NCI-H446 treated with DMSO at 0.1 percent for 48 hours (cell line): ENCODE results near the gene CAPN9.
"Not testable (repeated sequence)": the region's sequence is repeated elsewhere in the genome, so short reads cannot be mapped to it uniquely, and the experiment has no call there.

ENCODE experiments used
- DNase-seq: peaks from one replicate; lab custom pipeline; 2025; lab: John Stamatoyannopoulos, UW

The CAPN9 gene, protein sequence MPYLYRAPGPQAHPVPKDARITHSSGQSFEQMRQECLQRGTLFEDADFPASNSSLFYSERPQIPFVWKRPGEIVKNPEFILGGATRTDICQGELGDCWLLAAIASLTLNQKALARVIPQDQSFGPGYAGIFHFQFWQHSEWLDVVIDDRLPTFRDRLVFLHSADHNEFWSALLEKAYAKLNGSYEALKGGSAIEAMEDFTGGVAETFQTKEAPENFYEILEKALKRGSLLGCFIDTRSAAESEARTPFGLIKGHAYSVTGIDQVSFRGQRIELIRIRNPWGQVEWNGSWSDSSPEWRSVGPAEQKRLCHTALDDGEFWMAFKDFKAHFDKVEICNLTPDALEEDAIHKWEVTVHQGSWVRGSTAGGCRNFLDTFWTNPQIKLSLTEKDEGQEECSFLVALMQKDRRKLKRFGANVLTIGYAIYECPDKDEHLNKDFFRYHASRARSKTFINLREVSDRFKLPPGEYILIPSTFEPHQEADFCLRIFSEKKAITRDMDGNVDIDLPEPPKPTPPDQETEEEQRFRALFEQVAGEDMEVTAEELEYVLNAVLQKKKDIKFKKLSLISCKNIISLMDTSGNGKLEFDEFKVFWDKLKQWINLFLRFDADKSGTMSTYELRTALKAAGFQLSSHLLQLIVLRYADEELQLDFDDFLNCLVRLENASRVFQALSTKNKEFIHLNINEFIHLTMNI

GRCh38 chr1:230747127-230747730, at the start of gene CAPN9:
Gene CAPN9 (plus strand): TSS chr1:230747388. CDS start chr1:230747497, 109 bp downstream.
- no peak for DNase-seq

GRCh38 chr1:230698130-230698529, 49.1 kb upstream of the CAPN9 start:
- DNase-seq: no peak

DNA sequence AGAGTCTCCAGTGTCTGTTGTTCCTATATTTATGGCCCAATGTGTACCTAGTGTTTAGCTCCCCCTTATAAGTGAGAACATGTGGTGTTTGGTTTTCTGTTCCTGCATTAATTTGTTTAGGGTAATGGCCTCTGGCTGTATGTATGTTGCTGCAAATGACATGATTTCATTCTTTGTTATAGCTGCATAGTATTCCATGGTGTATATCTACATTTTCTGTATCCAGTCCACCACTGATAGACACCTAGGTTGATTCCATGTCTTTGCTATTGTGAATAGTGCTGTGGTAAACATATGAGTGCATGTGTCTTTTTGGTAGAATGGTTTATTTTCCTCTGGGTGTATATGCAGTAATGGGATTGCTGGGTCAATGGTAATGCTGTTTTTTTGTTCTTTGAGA, 48.2 kb upstream of the CAPN9 start:
- not testable (repeated sequence) for DNase-seq

DNA sequence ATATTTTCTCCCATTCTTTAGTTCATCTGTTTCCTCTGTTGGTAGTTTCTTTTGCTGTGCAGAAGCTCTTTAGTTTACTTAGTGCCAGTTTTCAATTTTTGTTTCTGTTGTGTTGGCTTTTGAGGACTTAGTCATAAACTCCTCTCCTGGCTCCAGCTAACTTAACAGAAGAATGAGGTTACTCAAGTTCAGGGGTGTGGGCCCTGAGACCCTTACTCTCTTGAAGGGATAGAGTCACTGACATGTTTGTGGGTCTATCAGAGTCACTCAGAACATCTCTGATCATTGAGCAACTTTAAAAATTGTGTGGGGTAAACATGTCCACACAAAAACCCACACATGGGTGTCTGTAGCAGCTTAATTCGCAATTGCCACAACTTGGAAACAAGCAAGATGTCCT, 47.5 kb upstream of the CAPN9 start:
- DNase-seq: no peak

- DNase-seq: no peak
Measured at GRCh38 chr1:230700132-230700531, 47.1 kb upstream of the CAPN9 start.

- no peak for DNase-seq
Measured at GRCh38 chr1:230701434-230701833, 45.8 kb upstream of the CAPN9 start.

DNA sequence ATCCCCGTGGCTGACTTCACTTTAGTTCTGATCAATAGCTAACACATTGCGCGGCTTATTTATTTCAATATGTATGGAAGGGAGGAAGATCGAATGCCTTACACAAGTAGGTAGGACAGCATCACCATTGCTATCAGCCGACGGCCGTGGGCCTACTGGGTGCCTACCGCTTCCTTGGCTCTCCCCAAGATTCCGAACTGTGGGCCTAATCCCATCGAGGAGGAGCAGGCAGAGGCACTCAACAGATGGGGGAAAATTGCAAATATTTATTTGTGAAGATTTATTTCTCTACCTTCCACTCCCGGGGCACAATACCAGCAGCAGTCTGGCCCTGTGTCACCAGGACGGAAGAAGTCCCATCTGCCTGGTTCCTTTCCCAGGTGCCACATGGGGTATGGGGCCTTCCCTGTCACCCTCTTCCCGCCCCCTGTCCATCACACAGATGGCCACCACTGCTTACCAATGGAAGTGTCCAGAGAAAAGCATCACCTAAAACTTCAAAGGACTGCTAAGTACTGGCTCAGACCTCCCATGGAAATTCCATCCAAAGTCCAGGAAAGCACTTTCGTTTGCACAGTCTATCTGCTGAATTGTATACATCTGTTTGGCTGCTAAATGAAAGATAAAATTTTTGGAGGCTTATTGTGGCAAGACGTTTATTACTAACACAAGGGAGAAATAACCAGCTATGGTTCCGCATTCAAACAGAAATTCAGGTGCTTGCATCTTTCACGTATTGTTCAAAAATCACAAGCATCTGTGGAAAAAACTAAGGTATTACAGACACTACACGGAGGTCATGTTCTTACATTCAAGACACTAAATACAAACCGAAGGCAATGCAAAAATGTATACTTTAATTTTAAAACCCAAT, 45.1 kb upstream of the CAPN9 start:
- DNase-seq: no peak

DNA sequence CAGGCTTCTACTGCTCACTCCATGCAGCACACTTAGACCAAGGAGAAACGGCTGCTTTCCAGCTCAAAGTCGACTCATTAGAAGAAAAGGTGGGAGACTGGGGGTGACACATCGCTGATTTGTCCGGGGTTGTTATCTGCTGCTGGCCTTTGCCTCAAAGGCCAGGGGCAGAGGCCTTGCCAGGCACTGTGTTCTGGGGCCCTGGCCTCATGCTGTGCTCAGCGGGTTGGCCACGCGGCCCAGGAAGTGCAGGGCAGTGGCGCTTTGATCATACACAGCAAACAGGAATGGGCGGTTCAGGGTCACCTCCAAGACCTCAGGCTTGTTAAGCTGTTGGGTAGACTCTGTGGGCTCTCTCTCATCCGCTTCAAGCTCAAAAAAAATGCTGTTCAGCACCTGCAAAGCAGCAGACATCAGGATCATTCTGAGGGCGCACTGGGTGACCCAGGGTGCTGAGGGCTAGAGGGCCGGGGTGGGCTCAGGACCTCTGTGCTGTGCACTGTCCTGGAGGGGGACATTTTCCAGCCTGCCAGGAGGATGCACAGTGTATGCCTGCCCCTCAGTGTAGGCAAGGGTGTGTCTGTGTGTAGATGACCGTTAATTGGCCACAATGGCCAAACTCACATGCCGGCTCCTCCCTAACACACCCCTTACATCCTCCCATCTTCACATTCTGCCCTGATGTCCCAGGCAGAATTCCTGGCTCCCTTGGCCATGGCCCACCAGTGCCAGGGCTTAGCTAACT, 44.1 kb upstream of the CAPN9 start:
- no peak for DNase-seq

- DNase-seq: no peak
Measured at GRCh38 chr1:230703679-230704385, 43.4 kb upstream of the CAPN9 start.

- no peak for DNase-seq
Measured at GRCh38 chr1:230704830-230705229, 42.4 kb upstream of the CAPN9 start.

DNA sequence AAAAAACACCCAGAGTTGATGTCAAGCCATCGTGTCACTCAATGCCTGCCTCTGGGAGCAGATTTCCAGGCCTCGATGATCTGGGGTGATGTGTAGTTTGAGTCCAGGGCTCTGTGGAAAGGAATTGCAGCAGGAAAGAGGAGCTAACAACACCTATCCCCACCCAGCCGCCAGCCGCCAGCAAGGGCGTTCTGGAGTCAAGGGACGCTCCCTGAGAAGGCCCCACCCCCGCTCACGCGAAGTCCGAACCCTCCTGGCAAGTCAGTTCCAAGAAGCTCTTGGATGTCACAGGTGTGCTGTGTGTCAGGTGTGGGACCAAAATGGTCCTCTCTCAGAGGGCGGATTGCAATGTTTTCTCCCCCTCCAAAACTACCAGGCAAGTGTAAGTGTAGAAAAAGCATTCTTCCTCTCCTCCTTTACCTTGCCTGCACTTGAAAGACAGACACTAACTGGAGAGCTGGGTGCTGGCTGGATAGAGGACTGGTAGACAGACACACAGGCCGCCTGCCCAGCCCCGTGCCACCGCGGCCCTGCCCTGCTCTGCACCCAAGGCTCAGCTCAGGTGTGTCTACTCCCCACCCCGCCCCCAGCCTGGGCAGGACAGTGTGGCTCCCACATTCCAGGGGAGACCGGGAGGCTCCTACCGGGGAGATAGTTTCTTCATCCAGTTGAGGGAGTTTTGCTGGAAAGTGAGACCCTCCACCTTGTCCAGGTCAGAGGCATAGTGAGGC, 41.7 kb upstream of the CAPN9 start:
- DNase-seq: no peak

DNA sequence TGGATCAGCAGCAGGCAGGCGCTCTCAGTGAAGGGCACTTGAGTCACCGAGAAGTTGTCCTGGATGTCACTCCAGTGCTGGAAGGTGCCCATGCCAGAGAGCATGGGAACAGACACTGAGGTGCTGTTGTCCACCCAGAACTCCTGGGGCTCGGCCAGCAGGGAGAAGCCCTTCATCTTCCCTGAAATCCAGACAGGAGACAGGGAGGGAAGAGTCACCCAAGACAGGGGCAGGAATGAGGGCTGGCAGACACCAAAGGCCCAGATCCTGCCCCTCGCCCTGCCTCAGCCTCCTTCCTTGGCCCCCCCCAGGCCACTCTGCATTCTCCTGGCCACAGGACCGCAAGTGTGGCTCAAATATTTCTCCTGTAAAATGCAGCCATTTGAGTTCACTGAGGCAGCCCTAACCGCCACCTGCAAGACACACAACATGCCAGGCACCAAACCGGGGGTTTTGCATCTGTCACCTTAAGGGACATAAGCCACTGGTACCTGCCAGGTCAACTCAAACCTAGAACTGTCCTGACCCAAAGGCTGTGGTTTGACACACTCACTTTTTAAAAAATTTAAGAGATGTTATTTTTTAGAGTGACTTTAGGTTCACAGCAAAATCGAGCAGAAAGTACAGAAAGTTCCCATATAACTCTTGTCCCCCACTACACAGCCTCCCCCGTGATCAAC, 41.0 kb upstream of the CAPN9 start:
- no peak for DNase-seq

DNA sequence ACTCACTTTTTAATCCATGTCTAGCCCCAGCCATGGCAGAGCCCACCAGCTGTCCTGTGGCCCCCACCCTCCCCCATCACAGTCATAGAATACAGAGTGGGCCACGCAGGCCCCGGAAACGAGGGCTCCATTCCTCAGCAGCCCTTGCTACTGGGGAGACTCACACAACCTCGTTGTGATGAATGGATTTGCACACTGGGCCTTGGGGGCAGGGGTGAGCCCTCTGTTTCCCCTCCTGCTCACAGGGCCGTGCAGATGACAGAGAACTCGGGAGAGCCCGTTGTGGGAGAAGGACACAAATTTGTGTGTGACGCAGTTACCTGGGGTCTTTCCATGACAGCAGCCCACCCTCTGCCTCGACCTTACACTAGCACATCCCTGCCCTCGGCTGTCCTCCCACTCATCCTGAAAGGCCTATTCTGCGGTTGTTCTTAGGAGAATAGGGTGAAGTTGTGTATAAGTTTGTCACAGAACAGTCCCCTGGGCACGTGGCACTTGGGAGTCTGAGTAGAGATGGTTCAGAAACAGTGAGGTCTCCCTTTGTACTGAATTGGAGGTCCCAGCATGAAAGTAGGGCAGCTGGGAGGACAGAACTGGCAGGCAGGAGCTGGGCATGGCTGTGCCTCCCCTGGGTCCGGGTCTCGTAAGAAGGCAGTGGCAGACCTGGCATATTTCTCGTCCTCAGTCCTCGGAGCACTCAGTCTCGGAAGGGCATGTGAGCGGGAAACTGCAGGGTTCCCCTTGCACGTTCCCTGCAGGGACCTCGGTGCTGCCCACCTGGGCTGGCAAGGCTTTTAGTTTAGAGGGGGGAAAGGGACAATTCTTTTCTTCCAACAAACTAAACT, 40.1 kb upstream of the CAPN9 start:
- no peak for DNase-seq

- DNase-seq: no peak
Measured at GRCh38 chr1:230707732-230708630, 39.2 kb upstream of the CAPN9 start.

DNA sequence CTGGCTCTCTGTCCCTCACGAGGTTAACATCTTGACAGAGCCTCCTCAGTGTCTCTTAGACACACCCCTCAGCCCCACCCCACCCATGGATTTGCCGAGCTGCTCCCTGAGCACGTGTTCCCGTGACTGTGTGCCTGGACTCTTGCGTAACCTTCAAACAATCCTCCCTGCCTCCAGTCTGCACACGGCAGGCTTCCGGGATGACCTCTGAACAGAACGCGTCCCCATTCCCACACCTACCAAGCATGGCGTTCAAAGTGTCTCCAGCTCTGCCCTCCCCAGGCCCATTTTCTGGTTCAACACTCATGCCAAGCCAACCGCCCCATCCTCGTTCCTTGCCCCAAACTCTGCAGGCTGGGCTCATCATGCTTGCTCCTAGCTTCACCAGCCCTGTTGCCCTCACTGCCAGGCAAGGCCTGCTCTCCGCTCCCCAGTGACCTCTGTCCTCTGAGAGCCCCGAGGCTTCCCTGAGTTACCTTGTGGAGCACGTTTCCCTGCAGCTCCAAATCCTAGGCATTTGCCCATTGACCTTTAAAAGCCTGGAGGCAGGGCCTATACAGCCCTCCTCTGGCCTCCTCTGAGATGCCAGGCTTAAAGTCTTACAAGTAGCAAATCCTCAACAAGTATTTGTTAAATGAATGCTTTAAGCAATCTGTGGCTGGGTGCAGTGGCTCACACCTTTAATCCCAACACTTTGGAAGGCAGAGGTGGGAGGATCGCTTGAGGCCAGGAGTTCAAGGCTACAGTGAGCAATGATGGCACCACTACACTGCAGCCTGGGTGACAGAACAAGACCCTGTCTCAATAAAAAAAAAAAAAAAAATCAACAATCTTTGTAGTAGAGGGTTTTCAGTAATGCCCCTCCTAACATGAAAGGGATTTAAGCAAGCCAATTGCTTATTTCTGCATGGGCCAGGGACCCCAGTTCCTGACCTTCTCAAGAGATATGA, 38.3 kb upstream of the CAPN9 start:
- no peak for DNase-seq
